Measurements from ENCODE around the gene SMIM38. TPM values are rescaled to one million over a fixed set of nuclear protein-coding genes. Genes with fewer than 3 reads are reported as not detected.

Gene SMIM38
- polyA plus RNA-seq, 1 of the 3 experiments (the other 2 are of a cell fraction), result 0.13 TPM

- TF ChIP-seq CTCF (IDR thresholded peaks at IDR 0.05), result peak; percentile 26
- peak; percentile 83 for TF ChIP-seq RCOR1 (IDR thresholded peaks at IDR 0.05; ENCODE audit: low read length)
- peak; percentile 65 for TF ChIP-seq RAD21 (IDR thresholded peaks at IDR 0.05; ENCODE audit: low read length)
- peak; percentile 62 to 96; a peak in 3 of 4 replicates for TF ChIP-seq EP300 (IDR thresholded peaks at IDR 0.05; ENCODE audit: borderline replicate concordance in 1 of 2, low read depth in 1 of 2, low read length in 1 of 2)
- no peak for TF ChIP-seq ELF1 (IDR thresholded peaks at IDR 0.05)
- TF ChIP-seq RFX5 (IDR thresholded peaks at IDR 0.05; ENCODE audit: low read length), result no peak
- peak; percentile 14; the same call in 1 of the 2 replicates for TF ChIP-seq MXI1 (IDR thresholded peaks at IDR 0.05; ENCODE audit: low read depth, low read length)
Measured at GRCh38 chr11:69186316-69187260, 30.9 kb downstream of the SMIM38 start (continued).

- POLR2A ChIA-PET, result no interaction called here
- H3K9me3 ChIP-seq, result no peaks in the 10 kb centered on the region
- no peaks in the 10 kb centered on the region for H3K79me2 ChIP-seq (ENCODE audit: insufficient read depth)
- TF ChIP-seq REST (IDR thresholded peaks at IDR 0.05; ENCODE audit: low read depth, low read length), result no peak
- no peak for TF ChIP-seq USF1 (IDR thresholded peaks at IDR 0.05; ENCODE audit: borderline replicate concordance, low read depth)
- no peak for TF ChIP-seq MEF2A (IDR thresholded peaks at IDR 0.05; ENCODE audit: borderline replicate concordance, low read depth)
- TF ChIP-seq NFIC (IDR thresholded peaks at IDR 0.05; ENCODE audit: borderline replicate concordance), result no peak
- no peak for TF ChIP-seq RCOR1 (IDR thresholded peaks at IDR 0.05; ENCODE audit: low read length)
- TF ChIP-seq YY1 (IDR thresholded peaks at IDR 0.05; ENCODE audit: low read depth), result no peak
- no peak for TF ChIP-seq ZBTB33 (IDR thresholded peaks at IDR 0.05; ENCODE audit: borderline replicate concordance, low read depth)
- TF ChIP-seq TAF1 (IDR thresholded peaks at IDR 0.05; ENCODE audit: borderline replicate concordance, low read depth, low read length), result no peak
- no peak for TF ChIP-seq USF2 (IDR thresholded peaks at IDR 0.05; ENCODE audit: borderline replicate concordance, low read depth, low read length)
- TF ChIP-seq FOSL2 (IDR thresholded peaks at IDR 0.05; ENCODE audit: borderline replicate concordance, low read depth), result no peak
- no peak for TF ChIP-seq IRF3 (IDR thresholded peaks at IDR 0.05; ENCODE audit: low read depth, low read length)
- TF ChIP-seq RAD21 (IDR thresholded peaks at IDR 0.05; ENCODE audit: low read length), result no peak
Measured at GRCh38 chr11:69187540-69188065, 31.9 kb downstream of the SMIM38 start.

More at GRCh38 chr11:69187540-69188065, 31.9 kb downstream of the SMIM38 start:
- H4K20me1 ChIP-seq (ENCODE audit: insufficient read depth), result no peaks in the 10 kb centered on the region
- peak overlapping the region in 1 of 2 experiments; percentile 94; a peak in 2 of 4 replicates for H3K27ac ChIP-seq (ENCODE audit: low read depth in 2 of 2, low read length in 1 of 2)
- DNase-seq, result no peak
- WGBS (ENCODE audit: low lambda C conversion rate), result 64% methylated on average over 7 of the region's 7 CpGs
- no peaks in the 10 kb centered on the region for H3K36me3 ChIP-seq (replicated peaks in 1 of 2; ENCODE audit: control insufficient read depth in 1 of 2, insufficient read depth in 2 of 2, low read length in 1 of 2)
- CTCF ChIA-PET, result interaction anchor here (0.8 to 2.5 kb wide), 6 partner anchors 47 to 455 kb away, joined by 3 to 10 read pairs (median 4); no protein-coding TSS in a partner anchor
- peaks cover 4% of the 10 kb centered on the region; the same call in 1 of the 2 replicates for H3K27me3 ChIP-seq (ENCODE audit: insufficient read depth)
- H3F3A ChIP-seq (replicated peaks; ENCODE audit: insufficient read depth), result no peaks in the 10 kb centered on the region
- H3K4me2 ChIP-seq, result no peak overlapping the region
- H3K9ac ChIP-seq, result no peak overlapping the region
- no peak overlapping the region for H3K4me3 ChIP-seq (ENCODE audit: low read depth in 2 of 2, low read length in 1 of 2)
- H2AFZ ChIP-seq (ENCODE audit: low read depth), result no peak overlapping the region
- H3K9me2 ChIP-seq, result no peaks in the 10 kb centered on the region
- peaks cover 0 to 21% of the 10 kb centered on the region in 2 experiments; a peak in 2 of 4 replicates for H3K4me1 ChIP-seq (ENCODE audit: control insufficient read depth in 1 of 2, insufficient read depth in 2 of 2, low read depth in 1 of 2, low read length in 1 of 2)

All from SK-N-SH (cell line).